Gastrocnemius medialis (tissue), 4 donors: Measurements from ENCODE around the gene TNRC6B.

Experiments used
- CTCF ChIP-seq, 5 experiments: fragments of 450-650 bp in 3 of 5; fragments of 200-600 bp in 2 of 5; sonication (generic) in 2 of 5; IDR thresholded peaks in 4 of 5; conservative IDR thresholded peaks in 1 of 5; 1 replicate in 4 of 5; 2 replicates in 1 of 5; pipeline ENCODE4 v1.5.1; 2016 to 2019; ENCODE audit warnings: antibody characterized with exemption in 5 of 5, mild to moderate bottlenecking in 3 of 5, moderate library complexity in 3 of 5
- POLR2A ChIP-seq, 2 donors: fragments of 450-650 bp; IDR thresholded peaks; one replicate each; pipeline ENCODE4 v1.6.1; 2017; ENCODE audit warnings: antibody characterized with exemption in 2 of 2, mild to moderate bottlenecking in 2 of 2, moderate library complexity in 2 of 2

GRCh38 chr22:40258501-40258915 lies 80.8 kb downstream of the TNRC6B start:
- no peak for TF ChIP-seq CTCF (IDR thresholded peaks at IDR 0.05 in 4 of 5, conservative IDR thresholded peaks at IDR 0.05 in 1 of 5)
- no peak for TF ChIP-seq POLR2A (IDR thresholded peaks at IDR 0.05)
